Ascending aorta (tissue), 2 donors: ENCODE results near the gene PDE5A. TPM values are rescaled to one million over a fixed set of nuclear protein-coding genes. Genes with fewer than 3 reads are reported as not detected.
"Not testable (repeated sequence)": the region's sequence is repeated elsewhere in the genome, so short reads cannot be mapped to it uniquely, and the experiment has no call there.

Experiments
- DNase-seq, 2 donors: peaks; one replicate each; pipeline ENCODE4 v3.0.0-alpha.2; 2019; ENCODE audit warnings: low spot score in 2 of 2
- H3K27ac ChIP-seq, 2 donors: fragments of 200-600 bp; sonication (generic); one replicate each; pipeline ENCODE4 v1.5.1; 2016 to 2017; ENCODE audit warnings: mild to moderate bottlenecking in 1 of 2
- H3K27me3 ChIP-seq: fragments of 200-600 bp; sonication (generic); one replicate; pipeline ENCODE4 v1.5.1; 2017
- H3K36me3 ChIP-seq, 2 donors: fragments of 200-600 bp; sonication (generic); one replicate each; pipeline ENCODE4 v1.5.1; 2016
- H3K4me1 ChIP-seq, 2 donors: fragments of 200-600 bp; sonication (generic); one replicate each; pipeline ENCODE4 v1.5.1; 2016 to 2017; ENCODE audit warnings: mild to moderate bottlenecking in 1 of 2
- H3K4me3 ChIP-seq, 2 donors: fragments of 200-600 bp; sonication (generic); one replicate each; pipeline ENCODE4 v1.5.1; 2016 to 2017; ENCODE audit warnings: mild to moderate bottlenecking in 1 of 2
- H3K9me3 ChIP-seq, 2 donors: fragments of 200-600 bp; sonication (generic); one replicate each; pipeline ENCODE4 v1.5.1; 2016
- intact Hi-C: fragments of 100-400 bp; cut with DNase I; formaldehyde crosslinking; loops from one replicate; pipeline ENCODE4 v1.15.1; 2023
- total RNA-seq: library from RNA; depleted of rRNA; stranded (reverse); fragments of >200 nt; gene quantifications from one replicate; pipeline ENCODE4 v1.1.0, GENCODE V29; 2016
- TF ChIP-seq, protein P1 (sequence below), 3 experiments: fragments of 200-600 bp in 2 of 3; fragments of 450-650 bp in 1 of 3; sonication (generic) in 2 of 3; IDR thresholded peaks; one replicate each; pipeline ENCODE4 v1.5.1; 2016 to 2019; ENCODE audit warnings: antibody characterized with exemption in 3 of 3, mild to moderate bottlenecking in 1 of 3, moderate library complexity in 1 of 3

Gene PDE5A
- total RNA-seq, 1 donor from 2014 or later = 39.7 TPM

DNA sequence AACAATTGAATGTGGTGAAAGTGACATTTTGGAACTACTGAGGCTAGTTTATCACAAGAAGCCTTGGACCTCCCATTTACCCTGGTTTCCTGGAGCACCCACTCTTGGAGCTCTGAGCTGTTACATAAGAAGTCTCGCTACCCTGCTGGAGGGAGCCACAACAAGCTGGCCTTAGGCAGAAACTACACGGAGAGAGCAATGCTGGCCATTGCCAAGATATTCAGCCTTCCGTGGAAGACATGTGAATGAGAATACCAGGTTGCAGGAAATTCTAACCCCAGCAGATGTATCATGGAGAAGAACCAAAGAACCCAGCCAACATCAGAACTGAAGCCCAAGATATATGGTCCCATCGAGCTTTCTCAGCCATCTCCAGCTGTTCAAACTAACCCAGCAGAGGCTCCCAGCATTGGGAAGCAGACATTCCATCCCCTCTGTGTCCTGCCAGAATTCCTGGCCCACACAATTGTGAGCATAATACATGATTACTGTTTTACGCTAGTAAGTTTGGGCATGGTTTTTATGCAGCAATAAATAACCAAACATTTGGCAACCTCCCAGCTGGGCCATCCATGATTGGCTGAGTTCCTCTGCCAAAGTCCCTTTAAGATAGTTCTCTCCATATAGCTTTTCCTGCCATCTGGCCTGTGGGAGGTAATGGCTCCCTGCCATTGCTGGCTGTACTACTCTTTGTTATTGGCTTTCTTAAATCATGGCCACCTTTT is 17.9 kb upstream of the PDE5A start:
- no peaks in the 10 kb centered on the region for H3K27me3 ChIP-seq
- H3K36me3 ChIP-seq = no peaks in the 10 kb centered on the region
- H3K4me1 ChIP-seq = peaks cover 3 to 6% of the 10 kb centered on the region in 2 donors
- DNase-seq = no peak
- no peaks in the 10 kb centered on the region for H3K9me3 ChIP-seq
- peak overlapping the region in 1 of 2 donors; percentile 20 for H3K27ac ChIP-seq
- no peak overlapping the region for H3K4me3 ChIP-seq
- intact Hi-C loops = no loop called here
- TF ChIP-seq, protein P1, sequence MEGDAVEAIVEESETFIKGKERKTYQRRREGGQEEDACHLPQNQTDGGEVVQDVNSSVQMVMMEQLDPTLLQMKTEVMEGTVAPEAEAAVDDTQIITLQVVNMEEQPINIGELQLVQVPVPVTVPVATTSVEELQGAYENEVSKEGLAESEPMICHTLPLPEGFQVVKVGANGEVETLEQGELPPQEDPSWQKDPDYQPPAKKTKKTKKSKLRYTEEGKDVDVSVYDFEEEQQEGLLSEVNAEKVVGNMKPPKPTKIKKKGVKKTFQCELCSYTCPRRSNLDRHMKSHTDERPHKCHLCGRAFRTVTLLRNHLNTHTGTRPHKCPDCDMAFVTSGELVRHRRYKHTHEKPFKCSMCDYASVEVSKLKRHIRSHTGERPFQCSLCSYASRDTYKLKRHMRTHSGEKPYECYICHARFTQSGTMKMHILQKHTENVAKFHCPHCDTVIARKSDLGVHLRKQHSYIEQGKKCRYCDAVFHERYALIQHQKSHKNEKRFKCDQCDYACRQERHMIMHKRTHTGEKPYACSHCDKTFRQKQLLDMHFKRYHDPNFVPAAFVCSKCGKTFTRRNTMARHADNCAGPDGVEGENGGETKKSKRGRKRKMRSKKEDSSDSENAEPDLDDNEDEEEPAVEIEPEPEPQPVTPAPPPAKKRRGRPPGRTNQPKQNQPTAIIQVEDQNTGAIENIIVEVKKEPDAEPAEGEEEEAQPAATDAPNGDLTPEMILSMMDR (IDR thresholded peaks at IDR 0.05) = no peak

DNA sequence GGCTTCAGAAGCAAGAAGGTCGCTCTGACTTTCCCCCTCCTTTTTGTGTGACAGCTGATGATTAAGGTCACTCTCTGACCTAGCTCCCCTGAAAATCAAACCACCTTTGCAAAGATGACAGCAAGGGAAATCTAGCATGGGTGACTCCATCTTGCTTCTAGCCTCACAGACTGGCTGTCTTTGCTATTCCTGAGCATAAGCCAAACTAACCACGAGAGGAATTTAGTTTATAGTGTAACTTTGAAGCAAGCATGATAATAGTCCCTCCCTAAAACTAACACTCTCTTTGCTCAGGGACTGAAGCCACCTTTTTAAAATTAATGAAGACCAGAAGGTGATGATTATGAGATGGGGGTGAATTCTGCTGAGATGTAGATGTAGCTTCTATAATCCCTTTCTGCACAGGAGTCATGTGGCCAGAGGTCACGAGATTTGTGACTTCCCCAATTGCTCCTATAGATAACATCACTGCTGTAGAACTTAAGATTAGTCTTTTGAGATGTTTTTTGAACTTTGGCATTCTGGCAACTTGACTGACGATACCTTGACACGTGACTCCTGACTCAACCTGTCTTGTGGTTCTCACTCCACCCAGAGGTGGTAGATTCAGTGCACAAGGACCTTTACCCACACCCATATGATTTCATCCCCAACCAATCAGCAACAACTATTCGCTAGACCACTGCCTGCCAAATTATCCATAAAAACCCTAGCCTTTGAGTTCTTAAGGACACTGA is 14.9 kb upstream of the PDE5A start:
- intact Hi-C loops = no loop called here
- Histone ChIP-seq H3K9me3 (no peaks in the 10 kb centered on the region), H3K27me3 (no peaks in the 10 kb centered on the region), H3K4me3 (no peak overlapping the region), H3K27ac (no peak overlapping the region), H3K36me3 (no peaks in the 10 kb centered on the region), H3K4me1 (peaks cover 3 to 6% of the 10 kb centered on the region in 2 donors)
- DNase-seq = no peak
- TF ChIP-seq, protein P1 (IDR thresholded peaks at IDR 0.05) = no peak

DNA sequence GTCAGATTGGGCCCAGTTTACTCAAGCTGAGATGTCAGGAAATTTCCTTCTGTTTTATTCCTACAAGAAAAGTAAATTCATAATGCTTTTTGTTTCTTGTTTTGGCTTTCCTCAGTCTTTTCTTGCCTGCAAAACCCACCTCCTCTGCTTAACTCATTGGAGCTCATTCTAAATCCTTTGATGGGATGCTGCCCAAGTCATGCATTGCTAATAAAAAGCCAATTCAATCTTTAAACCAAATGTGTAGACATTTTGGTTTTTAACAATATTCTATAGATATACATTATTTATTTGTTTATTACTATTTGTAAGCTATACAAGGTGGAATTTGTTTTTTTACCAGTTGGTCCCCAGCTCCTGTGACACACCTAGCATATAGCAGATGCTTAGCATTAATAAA is 13.2 kb upstream of the PDE5A start:
- intact Hi-C loops = no loop called here
- Histone ChIP-seq H3K36me3 (no peaks in the 10 kb centered on the region), H3K27me3 (no peaks in the 10 kb centered on the region), H3K4me1 (peaks cover under 1 to 3% of the 10 kb centered on the region in 2 donors), H3K27ac (no peak overlapping the region), H3K9me3 (no peaks in the 10 kb centered on the region), H3K4me3 (no peak overlapping the region)
- TF ChIP-seq, protein P1 (IDR thresholded peaks at IDR 0.05) = no peak
- no peak for DNase-seq

DNA sequence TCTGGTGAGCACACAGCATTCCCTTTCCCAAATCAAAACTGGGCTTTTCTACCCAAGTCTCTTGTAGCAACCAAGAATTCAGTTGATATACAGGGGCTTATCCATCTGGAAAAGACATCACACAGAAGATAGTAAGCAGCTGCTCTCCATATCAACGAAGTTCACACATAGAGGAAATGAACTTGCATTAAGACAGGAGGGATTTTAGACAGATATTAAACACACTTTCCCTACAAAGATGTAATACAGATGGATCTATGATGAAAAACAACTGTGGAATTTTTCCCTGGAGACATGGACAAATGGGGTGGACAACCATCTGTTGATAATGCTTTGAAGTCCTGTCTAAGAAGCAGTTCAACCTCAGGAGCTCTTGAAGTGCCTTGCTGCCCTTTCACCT is 9.8 kb upstream of the PDE5A start:
- H3K27ac ChIP-seq = no peak overlapping the region
- H3K9me3 ChIP-seq = no peaks in the 10 kb centered on the region
- no peak for DNase-seq
- intact Hi-C loops = no loop called here
- no peaks in the 10 kb centered on the region for H3K4me1 ChIP-seq
- H3K4me3 ChIP-seq = no peak overlapping the region
- H3K36me3 ChIP-seq = no peaks in the 10 kb centered on the region
- H3K27me3 ChIP-seq = no peaks in the 10 kb centered on the region
- TF ChIP-seq, protein P1 (IDR thresholded peaks at IDR 0.05) = no peak

DNA sequence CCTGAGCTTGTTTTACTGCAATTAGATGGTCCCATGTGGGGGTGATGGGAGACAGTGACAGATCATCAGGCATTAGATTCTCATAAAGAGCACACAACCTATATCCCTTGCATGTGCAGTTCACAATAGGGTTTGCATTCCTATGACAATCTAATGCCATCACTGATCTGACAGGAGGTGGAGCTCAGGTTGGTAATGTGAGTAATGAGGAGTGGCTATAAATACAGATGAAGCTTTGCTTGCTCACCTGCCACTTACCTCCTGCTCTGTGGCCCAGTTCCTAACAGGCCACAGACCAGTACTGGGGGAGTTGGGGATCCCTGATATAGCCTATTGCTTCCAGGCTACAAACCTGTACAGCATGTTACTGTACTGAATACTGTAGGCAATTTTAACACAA is 8.2 kb upstream of the PDE5A start:
- intact Hi-C loops, H3K9me3 ChIP-seq, H3K4me3 ChIP-seq, DNase-seq, H3K4me1 ChIP-seq, H3K27me3 ChIP-seq, H3K27ac ChIP-seq, H3K36me3 ChIP-seq: not testable (repeated sequence)

DNA sequence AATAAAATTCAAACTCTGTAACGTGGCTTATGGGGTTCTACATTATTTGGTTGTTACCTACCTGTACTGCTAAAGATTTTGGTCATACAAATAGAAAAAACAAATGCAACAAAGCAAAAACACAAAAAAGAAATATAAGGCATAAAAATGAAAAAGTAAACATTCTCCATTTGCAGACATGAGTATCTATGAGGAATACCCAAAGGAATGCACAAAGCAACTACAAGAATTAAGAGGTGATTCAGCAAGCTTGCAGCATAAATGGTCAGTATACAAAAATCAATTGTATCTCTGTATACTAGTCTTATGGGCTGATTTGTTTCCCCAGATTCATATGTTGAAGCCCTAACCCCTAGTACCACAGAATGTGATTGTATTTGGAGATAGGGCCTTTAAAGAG is 3.6 kb upstream of the PDE5A start:
- intact Hi-C loops = no loop called here
- Histone ChIP-seq H3K36me3 (no peaks in the 10 kb centered on the region), H3K27me3 (no peaks in the 10 kb centered on the region), H3K4me1 (peaks cover 0 to 3% of the 10 kb centered on the region in 2 donors), H3K4me3 (no peak overlapping the region), H3K9me3 (no peaks in the 10 kb centered on the region), H3K27ac (no peak overlapping the region)
- TF ChIP-seq, protein P1 (IDR thresholded peaks at IDR 0.05) = no peak
- no peak for DNase-seq
